HepG2 (cell line): ENCODE measurements around the gene CABLES2. TPM values are rescaled to one million over a fixed set of nuclear protein-coding genes. Genes with fewer than 3 reads are reported as not detected.

ENCODE experiments used
- ATF5 ChIP-seq: sonication (generic); formaldehyde crosslinking; IDR thresholded peaks from 2 replicates; pipeline ENCODE4 v1.4.0; 2020; ENCODE audit warnings: mild to moderate bottlenecking, low read depth, missing genetic modification reagents
- GLI4 ChIP-seq: sonication (generic); formaldehyde crosslinking; IDR thresholded peaks from 2 replicates; pipeline ENCODE4 v1.5.1; 2020; ENCODE audit warnings: missing genetic modification reagents, mild to moderate bottlenecking, moderate library complexity, borderline replicate concordance
- MYC ChIP-seq: sonication (generic); formaldehyde crosslinking; IDR thresholded peaks from 2 replicates; pipeline ENCODE4 v1.9.0; 2021; ENCODE audit warnings: missing genetic modification reagents, borderline replicate concordance
- NR2C2 ChIP-seq: sonication (generic); formaldehyde crosslinking; IDR thresholded peaks from 2 replicates; pipeline ENCODE4 v1.4.0; 2020; ENCODE audit warnings: missing genetic modification reagents, mild to moderate bottlenecking, moderate library complexity, borderline replicate concordance
- POLR2AphosphoS5 ChIP-seq: IDR thresholded peaks from 2 replicates; pipeline ENCODE4 v1.6.1; 2012; ENCODE audit warnings: low read depth, low read length
- RCOR2 ChIP-seq: IDR thresholded peaks from 2 replicates; pipeline ENCODE4 v1.6.1; 2016; ENCODE audit warnings: missing biosample characterization, missing genetic modification reagents
- SP2 ChIP-seq: sonication (generic); formaldehyde crosslinking; IDR thresholded peaks from 2 replicates; pipeline ENCODE4 v1.5.1; 2020; ENCODE audit warnings: mild to moderate bottlenecking, missing genetic modification reagents
- STAG1 ChIP-seq: sonication (generic); formaldehyde crosslinking; IDR thresholded peaks from 2 replicates; pipeline ENCODE4 v1.4.0; 2020; ENCODE audit warnings: missing genetic modification reagents
- THYN1 ChIP-seq: sonication (generic); formaldehyde crosslinking; IDR thresholded peaks from 2 replicates; pipeline ENCODE4 v1.8.1; 2023; ENCODE audit warnings: low read depth, mild to moderate bottlenecking, moderate library complexity, missing genetic modification reagents, borderline replicate concordance
- U2AF1 ChIP-seq: fragments of 200-400 bp; formaldehyde crosslinking; optimal IDR thresholded peaks from 2 replicates; pipeline ENCODE3; 2017; ENCODE audit warnings: mild to moderate bottlenecking, low read depth, low read length
- XRCC5 ChIP-seq: fragments of 200-400 bp; formaldehyde crosslinking; optimal IDR thresholded peaks from 2 replicates; pipeline ENCODE3; 2017; ENCODE audit warnings: mild to moderate bottlenecking, low read length
- ZBED4 ChIP-seq: sonication (generic); formaldehyde crosslinking; IDR thresholded peaks from 2 replicates; pipeline ENCODE4 v1.4.0; 2020; ENCODE audit warnings: missing genetic modification reagents, borderline replicate concordance
- ZBTB34 ChIP-seq: sonication (generic); formaldehyde crosslinking; IDR thresholded peaks from 2 replicates; pipeline ENCODE4 v1.8.0; 2022; ENCODE audit warnings: mild to moderate bottlenecking, missing genetic modification reagents
- ZNF180 ChIP-seq: sonication (generic); formaldehyde crosslinking; IDR thresholded peaks from 2 replicates; pipeline ENCODE4 v1.4.0; 2020; ENCODE audit warnings: low read depth, missing genetic modification reagents, borderline replicate concordance
- ZNF251 ChIP-seq: sonication (generic); formaldehyde crosslinking; IDR thresholded peaks from 2 replicates; pipeline ENCODE4 v1.9.0; 2021; ENCODE audit warnings: mild to moderate bottlenecking, missing genetic modification reagents
- ZNF296 ChIP-seq: sonication (generic); formaldehyde crosslinking; conservative IDR thresholded peaks from 2 replicates; pipeline ENCODE4 v1.5.0; 2020; ENCODE audit warnings: mild to moderate bottlenecking, missing genetic modification reagents
- ZNF687 ChIP-seq: sonication (generic); formaldehyde crosslinking; IDR thresholded peaks from 2 replicates; pipeline ENCODE4 v1.5.1; 2020; ENCODE audit warnings: mild to moderate bottlenecking, missing genetic modification reagents, moderate library complexity
- ZNF724P ChIP-seq: sonication (generic); formaldehyde crosslinking; IDR thresholded peaks from 2 replicates; pipeline ENCODE4 v1.8.0; 2022; ENCODE audit warnings: missing genetic modification reagents, borderline replicate concordance
- polyA plus RNA-seq, 8 experiments: library from polyadenylated mRNA; depleted of rRNA in 3 of 8; stranded (reverse) in 7 of 8; unstranded in 1 of 8; fragments of >200 nt; fragmentation: Illumina TruSeq in 4 of 8; extraction: Trizol in 4 of 8; gene quantifications; 2 replicates each; pipeline versions ENCODE4 v1.2.1 to v1.2.3, GENCODE V29; 2011 to 2016; ENCODE audit warnings: low read depth in 4 of 8, missing spikeins in 1 of 8, mixed read lengths in 1 of 8; ENCODE audit not compliant: insufficient read depth in 1 of 8
- total RNA-seq, 5 experiments: library from RNA; depleted of rRNA; stranded (reverse); fragments of >200 nt; fragmentation: Illumina TruSeq; extraction: Trizol; gene quantifications; 2 replicates each; pipeline ENCODE4 v1.2.3, GENCODE V29; 2016; ENCODE audit warnings: low read depth in 1 of 5

The CABLES2 gene
- total and polyA plus RNA-seq, 2 of the 13 experiments (the other 11 are each of a cell fraction or from before 2014, with no cell fraction given): 5.2 to 9.7 TPM

GRCh38 chr20:62382306-62383198, 24.5 kb downstream of the CABLES2 start (continued):
- no peak; the same call in 1 of the 2 replicates for TF ChIP-seq ZBED4
- TF ChIP-seq U2AF1: peak; percentile 74
- TF ChIP-seq RCOR2 (CRISPR knock-in tag): 0 out of 2 replicates have a peak, but pooled peaks have one; percentile 22
- TF ChIP-seq STAG1: peak; percentile 96
- TF ChIP-seq SP2 (CRISPR knock-in tag): peak; percentile 32; the same call in 1 of the 2 replicates
- peak; percentile 12; the same call in 1 of the 2 replicates for TF ChIP-seq ATF5 (CRISPR knock-in tag)
- 0 out of 2 replicates have a peak, but pooled peaks have one; percentile 26 for TF ChIP-seq ZNF296
- TF ChIP-seq NR2C2 (CRISPR knock-in tag): peak; percentile 48; the same call in 1 of the 2 replicates
- peak; percentile 53; the same call in 1 of the 2 replicates for TF ChIP-seq POLR2AphosphoS5
- TF ChIP-seq XRCC5: peak; percentile 99
- peak; percentile 87 for TF ChIP-seq ZNF687 (CRISPR knock-in tag)
- peak; percentile 70 for TF ChIP-seq MYC (CRISPR knock-in tag)
- no peak for TF ChIP-seq ZBTB34 (CRISPR knock-in tag)
- 0 out of 2 replicates have a peak, but pooled peaks have one; percentile 25 for TF ChIP-seq THYN1 (CRISPR knock-in tag)
- TF ChIP-seq ZNF180 (CRISPR knock-in tag): no peak
- no peak for TF ChIP-seq ZNF251
- no peak for TF ChIP-seq GLI4
- TF ChIP-seq ZNF724P: 0 out of 2 replicates have a peak, but pooled peaks have one; percentile 51
